Central memory CD4-positive, alpha-beta T cell (primary cell): ENCODE results near the gene KASH5.
"Not testable (repeated sequence)": the region's sequence is repeated elsewhere in the genome, so short reads cannot be mapped to it uniquely, and the experiment has no call there.

Experiments used
- DNase-seq: peaks from one replicate; pipeline ENCODE4 v3.0.0; 2022

KASH5 gene

DNA sequence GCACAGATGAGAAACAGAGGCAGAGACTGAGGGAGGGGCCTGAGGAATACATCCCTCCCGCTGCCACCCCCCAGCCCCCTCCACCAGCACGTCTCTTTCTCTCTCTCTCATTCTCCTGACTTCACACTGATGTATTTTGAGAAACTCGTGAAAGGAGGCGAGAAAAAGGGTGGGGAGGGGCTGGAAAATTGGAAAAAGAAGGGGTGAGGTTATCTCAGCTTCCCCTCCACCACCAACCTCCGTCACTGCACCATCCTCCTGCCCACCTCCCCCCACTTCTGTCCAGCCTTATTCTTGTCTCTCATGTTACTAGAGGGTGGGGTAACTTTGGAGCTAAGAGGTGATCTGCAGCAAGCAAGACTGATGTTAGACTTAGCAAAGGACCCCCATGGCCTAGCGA lies 51.8 kb downstream of the KASH5 start:
- DNase-seq, result no peak

DNA sequence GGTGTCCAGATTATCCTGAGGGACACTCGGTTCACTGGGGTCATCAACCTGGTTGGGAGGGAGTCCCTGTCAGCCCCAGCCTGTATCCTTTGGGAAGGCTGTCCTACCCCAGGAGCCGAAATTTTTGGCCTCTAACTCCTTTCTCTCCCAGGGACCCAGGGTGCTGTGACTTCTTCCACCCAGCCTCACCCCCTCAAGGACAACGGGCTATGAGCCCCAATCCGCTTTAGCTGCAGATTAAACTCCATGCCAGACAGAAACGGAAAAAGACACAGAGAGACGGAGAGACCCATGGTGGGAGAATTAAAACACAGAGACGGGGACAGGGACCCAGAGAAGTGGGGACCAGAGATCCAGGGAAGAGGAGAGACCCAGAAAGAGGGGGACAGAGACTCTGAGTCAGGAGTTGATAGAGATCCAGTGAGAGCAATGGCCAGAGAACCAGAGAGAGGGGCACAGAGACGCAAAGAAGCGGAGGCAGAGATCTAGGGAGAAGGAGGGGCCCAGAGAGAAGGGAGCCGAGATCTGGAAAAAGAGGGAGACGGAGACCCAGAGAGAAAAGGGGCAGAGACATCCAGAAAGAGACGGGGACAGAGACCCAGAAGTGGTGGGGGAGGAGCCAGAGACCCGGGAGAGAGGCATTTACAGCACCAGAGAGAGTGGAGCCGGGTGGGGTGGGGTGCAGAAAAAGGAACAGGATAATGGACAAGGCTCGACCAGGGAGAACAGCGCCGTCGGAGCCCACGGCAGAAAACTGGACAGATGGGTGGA lies 52.6 kb downstream of the KASH5 start:
- no peak for DNase-seq

DNA sequence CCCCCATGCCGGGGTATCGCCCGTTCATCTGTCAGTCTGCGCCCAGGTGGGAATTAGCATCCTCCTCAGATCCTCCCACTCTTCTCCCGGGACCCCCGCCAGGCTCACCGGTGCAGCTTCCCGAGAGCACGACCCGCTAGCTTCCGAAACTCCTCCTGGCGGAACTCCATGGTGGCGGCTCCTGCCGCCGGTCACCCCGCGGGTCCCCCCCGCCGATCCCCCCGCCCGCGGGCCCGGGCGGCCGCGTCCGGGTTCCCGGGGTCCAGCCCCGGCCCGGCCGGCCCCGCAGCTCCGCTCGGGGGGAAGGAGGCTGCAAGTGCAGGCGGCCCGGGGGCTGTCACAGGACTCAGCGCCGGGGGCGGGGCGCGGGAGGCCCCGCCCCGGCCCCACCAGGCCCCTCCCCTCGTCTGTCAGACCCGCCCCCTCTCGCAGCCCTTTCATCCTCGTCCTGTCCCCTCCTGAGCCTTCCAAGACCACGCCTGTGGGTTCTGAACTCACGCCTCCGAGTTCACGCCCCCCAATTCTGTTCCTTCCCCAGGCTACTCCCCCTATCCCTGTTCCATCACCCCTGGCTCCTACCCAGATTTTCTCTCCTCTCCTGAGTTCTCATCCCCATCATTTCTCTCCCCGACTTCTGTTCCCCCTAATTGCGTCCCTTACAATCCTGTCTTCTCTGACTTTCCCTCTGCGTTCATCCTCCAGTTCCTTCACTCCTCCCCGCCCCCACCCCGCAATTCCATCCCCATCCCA lies 53.3 kb downstream of the KASH5 start, which contains the start of gene SLC17A7:
TSS of gene SLC17A7 (minus strand) at position 318 of the 750 bp plus-strand sequence. CDS start at position 170, 148 bp downstream.
- DNase-seq, result no peak

DNA sequence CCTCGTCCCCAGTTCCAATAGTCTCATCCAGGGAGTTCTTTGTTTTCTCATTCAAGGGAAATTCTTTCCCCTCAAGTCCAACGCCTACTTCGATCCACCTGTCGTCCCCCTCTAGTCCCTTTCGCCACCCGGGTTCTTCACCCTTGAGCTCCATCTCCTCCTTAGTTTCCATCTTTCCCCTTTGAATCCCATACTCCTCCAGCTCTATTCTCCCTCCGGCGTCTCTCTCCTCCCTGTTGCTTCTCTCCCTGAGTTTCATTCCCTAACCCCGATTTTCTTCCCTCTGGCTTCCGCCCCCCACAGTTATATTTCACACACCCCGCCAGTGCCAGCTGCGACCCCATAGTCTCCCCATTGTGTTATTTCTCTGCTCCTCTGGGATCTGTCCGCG lies 53.9 kb downstream of the KASH5 start:
- no peak for DNase-seq

DNA sequence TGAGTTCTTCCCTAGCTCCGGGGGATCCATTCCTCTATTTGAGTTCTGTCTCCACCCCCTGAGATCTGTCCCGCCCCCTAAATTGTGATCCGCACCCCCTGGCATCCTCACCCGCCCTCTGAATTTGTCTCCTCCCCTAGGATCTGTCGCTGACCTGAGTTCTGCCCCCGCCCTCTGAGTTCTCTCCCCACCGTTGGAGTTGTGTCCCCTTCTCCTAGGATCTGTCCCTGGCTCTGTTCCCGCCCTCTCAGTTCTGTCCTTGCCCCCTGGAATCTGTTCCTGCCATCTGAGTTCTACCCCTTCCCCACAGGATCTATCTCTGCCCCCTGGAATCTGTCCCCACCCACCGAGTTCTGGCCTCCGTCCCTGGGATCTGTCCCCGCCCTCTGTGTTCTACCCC lies 54.3 kb downstream of the KASH5 start:
- DNase-seq, result no peak

DNA sequence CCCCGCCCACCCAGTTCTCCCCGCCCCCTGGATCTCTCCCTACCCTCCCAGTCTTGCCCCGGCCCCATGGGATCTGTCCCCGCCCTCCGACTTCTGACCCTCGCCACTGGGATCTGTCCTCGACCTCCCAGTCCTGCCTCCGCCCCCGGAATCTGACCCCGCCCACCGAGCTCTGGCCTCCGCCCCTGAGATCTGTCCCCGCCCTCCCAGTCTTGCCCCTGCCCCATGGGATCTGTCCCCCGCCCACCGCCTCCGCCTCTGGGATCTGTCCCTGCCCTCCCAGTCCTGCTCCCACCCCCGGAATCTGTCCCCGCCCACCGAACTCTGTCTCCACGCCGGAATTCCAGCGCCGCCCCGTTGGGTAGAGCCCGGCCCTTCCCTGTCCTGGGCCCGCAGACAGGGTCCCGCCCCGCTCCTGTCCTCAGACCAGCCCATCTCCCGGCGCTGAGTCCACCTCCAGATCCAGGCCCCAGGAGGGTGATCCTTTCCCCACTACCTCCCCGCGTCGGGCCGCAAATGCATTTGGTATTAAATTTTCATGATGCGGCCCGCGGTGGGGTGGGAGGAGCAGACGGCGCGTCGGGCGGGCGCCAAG lies 54.8 kb downstream of the KASH5 start:
- DNase-seq, result no peak

DNA sequence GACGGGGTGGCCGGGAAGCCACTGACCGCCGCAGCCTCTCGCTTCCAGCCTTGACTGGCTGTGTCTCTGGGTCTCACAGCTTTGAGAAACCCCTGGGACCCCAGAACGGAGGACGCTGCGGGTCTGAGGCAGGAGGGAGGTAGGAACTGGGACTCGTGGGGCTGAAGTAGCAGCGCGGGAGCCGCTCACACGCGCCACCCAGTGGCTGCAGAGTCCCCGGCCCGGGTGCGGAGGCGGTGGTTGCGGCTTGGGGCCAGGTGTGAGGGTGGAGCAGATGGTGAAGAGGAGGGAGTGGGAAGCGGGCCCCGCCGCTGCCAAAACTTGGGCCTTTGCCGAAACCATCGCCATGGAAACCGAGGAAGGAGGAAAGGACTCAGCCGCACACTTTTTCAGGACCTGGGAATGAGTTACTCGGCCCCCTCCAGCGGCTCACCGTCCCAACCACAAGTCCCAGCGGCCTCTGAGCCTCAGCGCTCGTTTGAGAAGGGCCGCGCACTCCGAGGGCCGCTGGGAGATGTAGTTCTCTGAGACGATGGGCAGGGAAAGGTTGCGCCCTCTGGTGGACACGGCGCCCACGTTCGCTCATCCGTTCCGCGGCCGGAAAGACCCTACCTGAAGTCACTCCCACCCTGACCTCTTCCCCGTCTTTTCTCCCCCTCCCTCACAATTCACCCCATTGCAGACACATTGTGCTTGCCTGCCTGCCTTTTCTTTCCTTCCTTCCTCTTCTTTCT lies 55.5 kb downstream of the KASH5 start:
- DNase-seq, result peak; percentile 92

DNA sequence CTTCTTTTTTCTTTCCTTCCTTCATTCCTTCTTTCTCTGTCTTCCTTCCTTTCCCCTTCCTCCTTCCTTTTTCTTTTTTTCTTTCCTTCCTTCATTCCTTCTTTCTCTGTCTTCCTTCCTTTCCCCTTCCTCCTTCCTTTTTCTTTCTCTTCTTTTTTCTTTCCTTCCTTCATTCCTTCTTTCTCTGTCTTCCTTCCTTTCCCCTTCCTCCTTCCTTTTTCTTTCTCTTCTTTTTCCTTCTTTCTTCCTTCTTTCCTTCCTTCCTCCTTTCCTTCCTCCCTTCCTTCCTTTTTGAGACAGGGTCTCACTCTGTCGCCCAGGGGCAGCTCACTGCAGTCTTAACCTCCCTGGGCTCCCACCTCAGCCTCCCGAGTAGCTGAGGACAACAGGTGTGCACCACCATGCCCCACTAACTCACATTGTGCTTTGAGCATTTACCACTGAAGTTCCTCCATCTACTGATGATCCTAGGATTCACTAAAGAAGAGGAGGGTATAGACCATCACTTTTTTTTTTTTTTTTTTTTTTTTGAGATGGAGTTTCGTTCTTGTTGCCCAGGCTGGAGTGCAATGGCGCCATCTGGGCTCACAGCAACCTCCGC lies 56.2 kb downstream of the KASH5 start:
- not testable (repeated sequence) for DNase-seq

DNA sequence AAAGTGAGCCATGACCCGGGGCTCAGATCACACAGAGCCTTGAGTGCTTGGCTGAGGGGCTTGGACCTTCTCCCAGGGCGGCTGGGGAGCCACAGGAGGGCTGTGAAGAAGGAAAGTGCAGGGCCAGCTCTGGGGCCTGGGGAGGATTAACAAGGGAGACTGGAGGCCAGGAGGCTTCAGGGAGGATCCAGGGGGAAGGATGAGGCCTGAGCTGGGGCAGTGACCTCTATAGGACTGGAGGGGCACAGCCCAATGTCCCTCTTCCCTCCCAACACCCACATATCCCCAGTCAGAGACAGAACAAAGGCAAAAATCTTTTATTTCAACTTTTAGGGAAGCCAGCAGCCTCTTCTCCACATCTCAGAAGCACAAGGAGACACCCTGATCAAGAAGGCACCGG lies 57.9 kb downstream of the KASH5 start:
- DNase-seq, result no peak

DNA sequence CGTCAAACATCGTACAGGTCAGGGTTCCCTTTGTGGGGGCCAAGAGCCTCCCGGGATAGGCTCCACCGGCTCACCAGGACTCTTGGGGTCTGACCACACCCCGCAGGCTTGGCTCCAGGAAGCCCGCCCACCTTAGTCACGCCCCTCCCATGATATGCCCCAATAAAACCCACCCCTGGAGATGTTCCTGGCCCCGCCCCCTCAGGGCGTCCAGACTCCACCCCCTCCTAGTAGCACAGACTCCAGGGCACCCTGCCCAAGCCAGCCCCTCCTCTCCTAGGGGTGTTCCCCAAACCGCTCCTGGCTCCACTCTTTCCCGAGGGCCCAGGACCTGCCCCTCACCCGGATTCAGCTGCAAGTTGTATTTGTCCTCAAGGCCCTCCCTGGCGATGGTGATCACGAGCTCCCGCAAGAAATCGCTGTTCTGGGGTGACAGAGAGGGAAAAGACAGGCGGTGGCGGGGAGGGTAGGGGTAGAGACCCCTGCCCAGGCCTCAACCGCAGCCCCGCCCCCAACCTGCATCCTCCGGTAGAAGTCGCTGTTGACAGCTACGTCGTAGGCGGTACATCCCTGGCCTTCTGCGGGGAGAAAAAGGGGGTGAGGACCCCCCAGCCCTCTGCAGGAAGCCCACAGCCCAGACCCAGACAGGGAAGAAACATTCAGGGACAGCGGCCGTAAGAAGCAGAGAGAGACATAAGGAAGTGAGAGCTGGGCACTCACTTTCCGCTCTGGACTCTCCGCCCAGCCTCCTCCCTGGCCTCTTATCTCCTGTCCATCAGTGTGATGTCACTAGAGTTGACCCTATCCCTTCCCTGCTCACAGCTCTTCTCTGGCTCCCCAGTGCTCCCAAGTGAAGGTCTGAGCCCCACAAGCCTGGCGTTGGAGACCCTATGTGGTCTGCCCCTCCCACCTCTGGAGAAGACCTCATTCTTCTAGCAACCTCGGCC lies 59.7 kb downstream of the KASH5 start:
- DNase-seq, result no peak

DNA sequence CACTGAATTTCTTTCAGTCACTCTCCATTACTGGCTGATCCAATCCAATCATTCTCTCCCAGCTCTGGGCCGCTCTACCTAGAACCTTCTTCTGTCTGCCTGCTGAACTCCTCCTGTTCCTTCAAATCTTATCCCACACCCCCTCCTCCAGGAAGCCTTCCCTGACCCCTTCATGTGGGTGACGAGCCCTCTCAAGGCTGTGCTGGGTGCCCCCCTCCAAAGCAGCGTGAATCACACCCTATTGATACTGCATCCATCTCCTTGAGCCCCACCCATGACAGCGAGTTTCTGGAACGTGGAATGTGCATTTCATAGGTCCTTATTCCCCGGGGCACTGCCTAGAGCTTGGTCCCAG lies 60.4 kb downstream of the KASH5 start:
- no peak for DNase-seq

DNA sequence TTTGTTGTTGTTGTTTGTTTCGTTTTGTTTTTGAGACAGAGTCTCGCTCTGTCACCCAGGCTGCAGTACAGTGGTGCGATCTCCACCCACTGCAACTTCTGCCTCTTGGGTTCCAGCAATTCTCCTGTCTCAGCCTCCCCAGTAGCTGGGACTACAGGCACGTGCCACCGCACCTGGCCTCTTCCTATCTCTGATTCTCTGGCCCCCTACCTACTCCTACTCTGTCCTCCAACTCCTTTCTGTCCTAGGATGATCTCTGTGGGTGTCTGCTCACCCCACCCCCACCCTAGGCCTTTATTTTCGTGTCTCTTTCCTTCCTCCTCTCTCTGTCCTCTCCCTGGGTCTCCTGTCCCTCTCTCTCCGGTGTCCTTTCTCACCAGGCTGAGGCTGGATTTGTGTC lies 62.4 kb downstream of the KASH5 start:
- no peak for DNase-seq

DNA sequence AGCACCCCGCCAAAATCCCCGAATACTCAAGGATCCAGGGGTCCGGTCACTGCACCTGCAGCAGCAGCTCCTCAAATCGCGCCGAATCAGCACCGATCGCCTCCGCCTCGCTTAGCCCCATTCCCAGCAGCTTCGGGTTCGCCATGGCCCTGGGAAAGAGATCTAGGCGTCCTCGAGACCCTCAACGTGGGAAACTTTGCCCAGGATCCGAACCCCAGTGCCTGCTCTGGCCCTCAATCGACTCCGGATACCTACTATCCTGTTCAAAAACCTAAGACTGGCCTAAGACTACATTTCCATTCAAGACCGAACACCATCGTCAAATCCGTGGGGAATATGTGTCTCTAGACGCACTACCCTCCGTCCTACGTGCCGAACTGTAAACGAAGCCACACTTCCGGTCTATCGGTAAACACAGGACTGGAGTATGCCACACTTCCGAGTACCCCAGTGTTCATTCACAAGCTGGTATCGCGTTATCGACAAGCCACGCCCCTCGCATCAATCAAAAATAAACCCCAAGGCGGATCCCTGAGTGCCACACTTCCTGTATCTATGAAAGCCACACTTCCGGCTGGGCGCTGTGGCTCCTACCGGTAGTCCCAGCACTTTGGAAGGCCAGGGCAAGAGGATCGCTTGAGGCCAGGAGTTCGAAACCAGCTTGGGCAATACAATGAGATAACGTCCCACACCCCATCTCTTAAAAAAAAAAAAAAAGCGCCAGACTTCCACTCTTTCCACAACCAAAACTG lies 63.6 kb downstream of the KASH5 start, which contains the start of gene PIH1D1:
TSS of gene PIH1D1 (minus strand) at position 385 of the 752 bp plus-strand sequence. CDS start at position 145, 240 bp downstream.
- DNase-seq, result peak; percentile 95

DNA sequence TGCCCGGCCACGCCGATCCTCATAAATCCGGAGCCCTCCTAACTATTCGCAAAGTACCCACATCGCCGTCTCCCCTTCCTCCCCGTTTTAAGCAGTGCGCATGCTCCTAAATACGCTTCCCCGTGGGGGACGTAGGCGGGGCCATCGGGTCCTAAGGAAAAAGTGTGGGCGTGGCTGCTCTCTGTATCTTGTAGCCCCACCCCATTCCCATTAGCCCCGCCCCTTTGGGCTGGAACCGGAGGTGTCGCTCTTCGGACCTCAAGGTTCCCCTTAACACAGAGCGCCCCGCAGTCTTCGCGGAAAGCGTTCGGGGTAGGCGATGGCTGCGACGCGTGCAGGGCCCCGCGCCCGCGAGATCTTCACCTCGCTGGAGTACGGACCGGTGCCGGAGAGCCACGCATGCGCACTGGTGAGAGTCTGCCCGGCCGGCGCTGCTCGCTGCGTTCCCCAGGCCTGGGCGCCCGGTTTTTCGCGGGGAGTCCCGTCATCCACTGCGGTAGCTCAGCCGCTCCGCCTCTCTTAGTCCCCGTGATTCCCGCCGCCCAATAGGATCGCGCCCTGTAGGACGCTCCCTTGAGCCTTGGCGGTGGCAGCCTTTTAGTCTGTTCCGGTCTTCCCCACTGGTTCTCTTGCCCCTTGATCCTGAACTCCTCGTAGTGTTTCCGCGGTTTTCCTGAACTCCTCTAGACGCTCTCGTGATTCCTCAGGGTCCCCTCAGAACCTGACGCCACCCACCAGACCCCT lies 65.1 kb downstream of the KASH5 start, which contains the start of gene ALDH16A1:
TSS of gene ALDH16A1 (plus strand) at position 213 of the 744 bp plus-strand sequence. CDS start at position 320, 107 bp downstream.
- DNase-seq, result peak; percentile 99

DNA sequence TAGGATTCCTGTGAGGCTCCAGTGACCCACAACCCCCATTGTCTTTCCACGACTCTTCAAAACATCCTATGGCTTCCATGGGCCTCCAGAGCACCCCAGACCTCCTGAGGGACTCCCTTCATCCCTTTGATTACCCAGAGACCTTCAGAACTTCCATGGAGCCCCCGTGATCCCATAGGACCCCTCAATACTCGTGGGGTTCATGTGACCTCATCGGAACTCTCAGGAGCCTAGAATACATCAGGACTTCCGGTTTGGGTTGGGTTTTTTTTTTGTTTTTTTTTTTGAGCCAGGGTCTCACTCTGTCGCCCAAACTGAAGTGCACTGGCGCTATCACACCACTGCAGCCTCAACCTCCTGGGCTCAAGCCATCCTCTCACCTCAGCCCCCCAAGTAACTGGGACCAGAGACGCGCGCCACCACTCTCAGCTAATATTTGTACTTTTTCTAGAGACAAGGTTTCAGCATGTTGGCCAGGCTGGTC lies 65.8 kb downstream of the KASH5 start:
- DNase-seq, result no peak

DNA sequence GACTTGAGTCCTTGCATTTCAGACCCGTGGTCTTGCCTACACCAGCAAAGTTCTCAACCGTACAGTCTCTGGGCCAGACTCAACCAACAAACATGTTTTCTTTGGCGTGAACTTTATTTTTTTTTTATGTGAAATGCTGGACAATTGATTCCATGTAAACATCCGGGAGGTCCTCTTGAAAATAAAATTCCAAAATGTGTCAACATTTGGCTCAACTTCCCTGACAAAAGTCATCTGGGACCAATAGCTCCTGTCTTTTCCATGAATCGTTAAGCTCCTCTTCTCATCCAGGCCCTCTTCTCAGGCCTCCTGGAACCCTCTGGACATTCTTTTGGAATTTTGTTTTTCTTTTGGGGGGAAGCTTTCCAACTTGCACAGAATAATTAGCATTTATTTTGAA lies 67.7 kb downstream of the KASH5 start:
- no peak for DNase-seq

DNA sequence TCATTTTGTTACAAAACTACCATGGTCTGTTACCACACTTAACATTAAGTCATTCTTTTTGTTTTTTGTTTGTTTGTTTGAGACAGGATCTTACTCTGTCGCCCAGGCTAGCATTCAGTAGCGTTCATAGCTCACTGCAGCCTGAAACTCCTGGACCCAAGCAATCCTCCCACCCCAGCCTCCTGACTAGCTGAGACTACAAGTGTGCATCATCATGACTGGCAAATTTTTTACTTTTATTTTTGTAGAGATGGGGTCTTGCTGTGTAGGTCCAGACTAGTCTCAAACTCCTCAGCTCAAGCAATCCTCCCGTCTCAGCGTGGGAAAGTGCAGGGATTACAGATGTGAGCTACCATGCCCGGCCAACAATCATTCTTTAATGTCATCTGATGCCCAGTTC lies 68.3 kb downstream of the KASH5 start:
- DNase-seq, result no peak

DNA sequence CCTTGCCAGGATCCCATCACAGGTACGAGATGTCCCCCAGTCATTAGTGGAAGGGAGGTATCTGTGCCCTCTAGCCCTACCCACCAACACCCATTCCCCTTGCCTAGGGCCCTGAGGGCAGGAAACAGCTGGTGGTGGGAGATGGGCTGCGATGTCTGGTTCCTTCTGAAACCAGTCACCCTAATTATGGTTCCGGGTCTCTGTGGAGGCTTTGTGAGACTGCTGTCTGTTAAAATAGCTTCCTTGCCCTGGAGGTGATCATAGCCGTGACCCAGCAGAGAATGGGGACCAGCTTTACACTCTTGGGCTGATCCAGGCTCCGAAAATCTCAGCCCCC lies 70.5 kb downstream of the KASH5 start:
- DNase-seq, result no peak

DNA sequence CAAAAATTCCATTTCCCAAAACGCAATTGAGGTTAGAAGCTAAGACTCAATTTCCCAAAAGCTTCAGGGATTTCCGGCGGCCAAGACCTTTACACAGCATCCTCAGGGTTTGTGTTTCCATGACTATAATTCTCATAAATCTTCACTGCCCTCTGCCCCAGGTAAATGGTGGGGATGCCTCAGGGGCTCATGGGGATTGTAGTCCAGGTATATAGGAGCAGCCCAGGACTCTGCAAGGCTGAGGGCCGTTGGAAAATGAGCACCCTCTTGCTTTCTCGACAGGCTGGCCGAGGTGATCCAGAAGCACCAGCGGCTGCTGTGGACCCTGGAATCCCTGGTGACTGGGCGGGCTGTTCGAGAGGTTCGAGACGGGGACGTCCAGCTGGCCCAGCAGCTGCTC lies 71.3 kb downstream of the KASH5 start:
- DNase-seq, result no peak

DNA sequence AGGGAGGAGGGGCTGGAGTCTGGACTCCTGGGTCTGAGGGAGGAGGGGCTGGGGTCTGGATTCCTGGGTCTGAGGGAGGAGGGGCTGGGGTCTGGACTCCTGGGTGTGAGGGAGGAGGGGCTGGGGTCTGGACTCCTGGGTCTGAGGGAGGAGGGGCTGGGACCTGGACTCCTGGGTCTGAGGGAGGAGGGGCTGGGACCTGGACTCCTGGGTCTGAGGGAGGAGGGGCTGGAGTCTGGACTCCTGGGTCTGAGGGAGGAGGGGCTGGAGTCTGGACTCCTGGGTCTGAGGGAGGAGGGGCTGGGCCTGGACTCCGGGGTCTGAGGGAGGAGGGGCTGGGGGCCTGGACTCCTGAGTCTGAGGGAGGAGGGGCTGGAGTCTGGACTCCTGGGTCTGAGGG lies 73.1 kb downstream of the KASH5 start:
- DNase-seq, result not testable (repeated sequence)
